ENCODE data around the gene LYRM4.
"Not testable (repeated sequence)": the region's sequence is repeated elsewhere in the genome, so short reads cannot be mapped to it uniquely, and the experiment has no call there.

LYRM4 gene

GRCh38 chr6:5138995-5139827 is 121.5 kb downstream of the LYRM4 start:
- no peak for DNase-seq

GRCh38 chr6:5136851-5137250 is 123.9 kb downstream of the LYRM4 start:
- DNase-seq, result no peak

- DNase-seq, result peak; percentile 32
These were observed 124.9 kb downstream of the LYRM4 start for GRCh38 chr6:5135788-5136376.

- no peak for DNase-seq
These were observed 126.8 kb downstream of the LYRM4 start for GRCh38 chr6:5133943-5134342.

GRCh38 chr6:5132731-5133130 is 128.0 kb downstream of the LYRM4 start:
- DNase-seq, result no peak

GRCh38 chr6:5130135-5130866 is 130.4 kb downstream of the LYRM4 start:
- DNase-seq, result no peak

- no peak for DNase-seq
These were observed 132.4 kb downstream of the LYRM4 start for GRCh38 chr6:5128351-5128750.

- DNase-seq, result no peak
These were observed 133.6 kb downstream of the LYRM4 start for GRCh38 chr6:5127106-5127687.

GRCh38 chr6:5126214-5126613 is 134.5 kb downstream of the LYRM4 start:
- DNase-seq, result no peak

- no peak for DNase-seq
These were observed 135.4 kb downstream of the LYRM4 start for GRCh38 chr6:5125152-5126006.

- no peak for DNase-seq
These were observed 136.2 kb downstream of the LYRM4 start for GRCh38 chr6:5124526-5124925.

GRCh38 chr6:5123296-5124143 is 137.2 kb downstream of the LYRM4 start:
- no peak for DNase-seq

GRCh38 chr6:5122504-5123112 is 138.1 kb downstream of the LYRM4 start:
- DNase-seq, result no peak

GRCh38 chr6:5121956-5122355 is 138.8 kb downstream of the LYRM4 start:
- no peak for DNase-seq

GRCh38 chr6:5121479-5121878 is 139.3 kb downstream of the LYRM4 start:
- DNase-seq, result no peak

GRCh38 chr6:5120543-5120942 is 140.2 kb downstream of the LYRM4 start:
- not testable (repeated sequence) for DNase-seq

- DNase-seq, result no peak
These were observed 140.7 kb downstream of the LYRM4 start for GRCh38 chr6:5120011-5120410.

GRCh38 chr6:5119090-5119951 is 141.4 kb downstream of the LYRM4 start:
- DNase-seq, result no peak

- DNase-seq, result no peak
These were observed 144.3 kb downstream of the LYRM4 start for GRCh38 chr6:5116243-5116991.

Measured in NCI-H1436 (cell line).